GM18909 (cell line): ENCODE data around the gene NDUFB10.

Experiments used
- ATAC-seq: cut with Tn5 transposase; IDR thresholded peaks from one replicate; pipeline ENCODE4 v1.9.1; 2021; ENCODE audit warnings: mild to moderate bottlenecking; ENCODE audit not compliant: unreplicated experiment, poor library complexity

NDUFB10 gene

GRCh38 chr16:1965396-1966001 lies 6.2 kb downstream of the NDUFB10 start:
- peak; percentile 2 for ATAC-seq

DNA sequence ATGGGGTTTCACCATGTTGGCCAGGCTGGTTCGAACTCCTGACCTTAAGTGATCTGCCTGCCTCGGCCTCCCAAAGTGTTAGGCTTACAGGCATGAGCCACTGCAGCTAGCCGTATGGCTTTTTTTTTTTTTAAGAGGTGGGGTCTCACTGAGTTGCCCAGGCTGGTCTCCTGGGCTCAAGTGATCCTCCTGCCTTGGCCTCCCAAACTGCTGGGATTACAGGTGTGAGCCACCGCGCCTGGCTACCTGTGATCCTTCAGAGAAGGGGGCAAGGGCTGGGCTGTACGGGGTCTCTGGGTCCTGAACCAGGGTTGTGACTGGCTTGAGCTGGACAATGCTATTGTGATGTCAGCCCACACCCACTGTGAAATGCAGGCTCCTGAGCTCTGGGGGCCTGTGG lies 7.1 kb downstream of the NDUFB10 start, which contains the start of gene RNF151:
TSS of gene RNF151 (plus strand) at position 397 of the 400 bp plus-strand sequence. CDS start 26 bp downstream, outside the sequence.
- no peak for ATAC-seq

DNA sequence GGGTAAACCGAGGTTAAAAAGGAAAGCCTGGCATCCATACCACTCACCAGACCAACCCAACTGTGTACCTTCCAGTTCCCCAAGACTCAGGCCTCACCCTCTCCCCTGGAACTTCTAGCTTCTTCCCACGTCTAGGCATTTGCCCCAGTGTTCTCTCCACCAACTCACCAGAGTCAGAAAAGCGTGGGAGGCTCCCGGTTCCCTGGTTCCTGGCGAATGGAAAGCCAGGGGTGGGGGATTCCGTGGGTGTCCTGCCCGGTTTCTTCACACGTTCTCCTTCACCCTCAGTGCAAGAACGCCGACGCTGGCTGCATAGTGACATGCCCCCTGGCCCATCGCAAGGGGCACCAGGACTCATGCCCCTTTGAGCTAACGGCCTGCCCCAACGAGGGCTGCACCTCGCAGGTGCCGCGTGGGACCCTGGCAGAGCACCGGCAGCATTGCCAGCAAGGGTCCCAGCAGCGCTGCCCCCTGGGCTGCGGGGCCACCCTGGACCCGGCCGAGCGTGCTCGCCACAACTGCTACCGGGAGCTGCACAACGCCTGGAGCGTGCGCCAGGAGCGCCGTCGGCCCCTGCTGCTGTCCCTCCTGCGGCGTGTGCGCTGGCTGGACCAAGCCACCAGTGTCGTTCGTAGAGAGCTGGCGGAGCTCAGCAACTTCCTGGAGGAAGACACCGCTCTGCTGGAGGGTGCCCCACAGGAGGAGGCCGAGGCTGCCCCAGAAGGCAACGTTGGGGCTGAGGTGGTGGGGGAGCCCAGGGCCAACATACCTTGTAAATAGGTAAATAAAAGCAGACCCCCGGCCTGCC lies 9.0 kb downstream of the NDUFB10 start:
- no peak for ATAC-seq

- peak; percentile 77 for ATAC-seq
Measured at GRCh38 chr16:1971796-1972489, 12.6 kb downstream of the NDUFB10 start, which contains the start of gene TBL3. Gene TBL3 (plus strand): TSS chr16:1972053. CDS start chr16:1972165, 112 bp downstream.

DNA sequence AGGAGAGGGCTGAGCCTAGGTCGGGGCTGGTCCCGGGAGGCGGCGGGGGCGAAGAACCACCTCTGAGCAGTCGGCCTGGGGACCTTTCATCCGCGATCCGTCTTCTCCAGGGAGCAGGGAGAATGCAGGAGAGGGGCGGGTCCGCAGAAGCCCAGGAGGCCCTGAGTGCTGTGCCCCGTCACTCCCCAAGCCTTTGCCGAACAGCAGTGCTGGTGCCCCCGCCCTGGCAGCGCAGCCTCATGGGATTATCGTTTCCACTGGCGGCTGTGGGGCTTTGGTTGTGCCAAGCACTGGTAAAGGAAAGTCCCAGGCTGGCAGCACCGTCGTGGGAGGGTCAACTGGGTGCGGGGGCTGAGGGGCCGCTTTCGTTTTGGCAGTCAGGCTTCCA lies 13.1 kb downstream of the NDUFB10 start:
- ATAC-seq, result no peak

GRCh38 chr16:1973461-1974156 lies 14.3 kb downstream of the NDUFB10 start:
- no peak for ATAC-seq

DNA sequence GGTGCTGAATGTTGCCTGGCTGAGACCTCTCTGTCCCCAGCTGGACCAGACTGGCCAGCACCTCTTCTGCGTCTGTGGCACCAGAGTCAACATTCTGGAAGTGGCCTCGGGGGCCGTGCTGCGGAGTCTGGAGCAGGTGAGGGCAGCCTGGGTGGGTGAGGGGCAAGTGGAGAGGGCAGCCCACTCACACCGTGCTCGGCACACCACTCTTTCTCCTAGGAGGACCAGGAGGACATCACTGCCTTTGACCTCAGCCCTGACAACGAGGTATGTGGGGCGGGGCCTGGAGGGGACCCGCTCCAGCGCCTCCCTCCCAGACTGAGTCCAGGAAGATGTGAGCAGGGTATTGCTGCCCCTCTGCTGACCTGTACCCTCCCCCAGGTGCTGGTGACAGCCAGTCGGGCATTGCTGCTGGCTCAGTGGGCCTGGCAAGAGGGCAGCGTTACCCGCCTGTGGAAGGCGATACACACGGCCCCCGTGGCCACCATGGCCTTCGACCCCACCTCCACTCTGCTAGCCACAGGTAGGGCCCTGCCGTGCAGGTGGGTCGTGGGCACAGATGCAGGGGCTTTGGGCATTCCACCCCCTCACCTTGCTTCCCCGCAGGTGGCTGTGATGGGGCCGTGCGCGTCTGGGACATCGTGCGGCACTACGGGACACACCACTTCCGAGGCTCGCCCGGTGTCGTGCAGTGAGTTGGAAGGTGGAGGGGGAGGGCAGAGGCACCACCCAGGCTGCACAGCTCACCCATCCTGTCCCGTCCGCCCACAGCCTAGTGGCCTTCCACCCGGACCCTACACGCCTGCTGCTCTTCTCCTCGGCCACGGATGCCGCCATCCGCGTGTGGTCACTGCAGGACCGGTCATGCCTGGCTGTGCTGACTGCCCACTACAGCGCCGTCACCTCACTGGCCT lies 15.1 kb downstream of the NDUFB10 start:
- no peak for ATAC-seq

DNA sequence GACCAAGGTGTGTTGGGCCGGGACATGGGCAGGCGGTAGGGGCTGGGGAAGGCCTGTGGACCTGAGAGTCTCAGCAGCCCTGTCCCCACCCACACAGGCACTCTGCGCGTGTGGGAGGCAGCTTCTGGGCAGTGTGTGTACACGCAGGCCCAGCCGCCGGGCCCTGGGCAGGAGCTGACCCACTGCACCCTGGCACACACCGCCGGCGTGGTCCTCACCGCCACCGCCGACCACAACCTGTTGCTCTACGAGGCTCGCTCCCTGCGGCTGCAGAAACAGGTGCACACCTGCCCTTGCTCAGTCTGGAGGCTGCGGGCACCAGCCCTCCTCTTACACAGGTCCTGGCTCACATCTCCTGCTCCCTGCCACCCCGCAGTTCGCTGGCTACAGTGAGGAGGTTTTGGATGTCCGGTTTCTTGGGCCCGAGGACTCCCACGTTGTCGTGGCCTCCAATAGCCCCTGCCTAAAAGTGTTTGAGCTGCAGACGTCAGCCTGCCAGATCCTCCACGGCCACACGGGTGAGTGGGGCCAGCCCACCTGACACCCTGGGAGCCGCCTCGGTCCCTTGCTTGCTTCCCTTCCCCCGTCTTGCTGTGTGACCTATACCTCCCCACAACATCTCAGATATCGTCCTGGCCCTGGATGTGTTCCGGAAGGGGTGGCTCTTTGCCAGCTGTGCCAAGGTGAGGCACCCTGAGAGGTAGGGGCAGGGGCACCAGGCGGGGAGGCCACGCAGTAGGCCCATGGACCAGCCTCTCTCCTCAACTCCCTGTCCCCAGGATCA lies 16.3 kb downstream of the NDUFB10 start:
- no peak for ATAC-seq

DNA sequence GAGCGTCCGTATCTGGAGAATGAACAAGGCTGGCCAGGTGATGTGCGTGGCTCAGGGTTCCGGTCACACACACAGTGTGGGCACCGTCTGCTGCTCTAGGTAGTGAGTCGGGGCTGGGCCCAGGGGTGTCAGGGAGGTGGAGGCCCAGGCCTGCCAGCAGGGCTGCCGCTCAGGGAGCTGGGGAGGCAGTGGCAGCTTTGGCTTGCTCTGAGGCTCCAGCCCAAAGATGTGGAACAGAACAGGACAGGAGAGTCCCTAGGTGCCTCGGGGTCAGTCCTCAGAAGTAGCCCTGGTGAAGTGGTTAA lies 16.8 kb downstream of the NDUFB10 start:
- no peak for ATAC-seq

DNA sequence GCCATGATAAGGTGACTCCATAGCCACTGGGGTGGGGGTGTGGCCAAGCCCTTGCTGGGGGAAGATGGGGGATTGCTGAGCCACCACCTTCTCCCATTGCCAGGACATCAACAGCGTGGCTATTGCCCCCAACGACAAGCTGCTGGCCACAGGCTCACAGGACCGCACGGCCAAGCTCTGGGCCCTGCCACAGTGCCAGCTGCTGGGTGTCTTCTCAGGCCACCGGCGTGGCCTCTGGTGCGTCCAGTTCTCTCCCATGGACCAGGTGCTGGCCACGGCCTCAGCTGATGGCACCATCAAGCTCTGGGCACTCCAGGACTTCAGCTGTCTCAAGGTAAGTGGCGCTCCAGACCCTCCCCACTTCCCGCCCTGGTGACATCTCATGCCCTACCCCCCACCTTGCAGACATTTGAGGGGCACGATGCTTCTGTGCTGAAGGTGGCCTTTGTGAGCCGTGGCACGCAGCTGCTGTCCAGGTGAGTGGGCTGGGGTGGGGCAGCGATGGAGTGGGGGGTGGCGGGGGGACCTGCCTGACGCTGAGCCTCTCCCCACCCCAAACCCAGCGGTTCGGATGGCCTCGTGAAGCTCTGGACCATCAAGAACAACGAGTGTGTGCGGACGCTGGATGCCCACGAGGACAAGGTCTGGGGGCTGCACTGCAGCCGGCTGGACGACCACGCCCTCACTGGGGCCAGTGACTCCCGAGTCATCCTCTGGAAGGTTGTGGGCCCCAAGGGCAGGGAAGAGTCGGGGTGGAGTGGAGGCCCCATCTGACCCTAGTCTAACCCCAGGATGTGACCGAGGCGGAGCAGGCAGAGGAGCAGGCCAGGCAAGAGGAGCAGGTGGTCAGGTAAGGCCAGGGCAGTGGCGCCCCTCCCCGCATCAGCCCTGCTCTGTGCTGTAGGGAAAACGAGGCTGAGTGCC lies 17.9 kb downstream of the NDUFB10 start:
- ATAC-seq, result no peak

DNA sequence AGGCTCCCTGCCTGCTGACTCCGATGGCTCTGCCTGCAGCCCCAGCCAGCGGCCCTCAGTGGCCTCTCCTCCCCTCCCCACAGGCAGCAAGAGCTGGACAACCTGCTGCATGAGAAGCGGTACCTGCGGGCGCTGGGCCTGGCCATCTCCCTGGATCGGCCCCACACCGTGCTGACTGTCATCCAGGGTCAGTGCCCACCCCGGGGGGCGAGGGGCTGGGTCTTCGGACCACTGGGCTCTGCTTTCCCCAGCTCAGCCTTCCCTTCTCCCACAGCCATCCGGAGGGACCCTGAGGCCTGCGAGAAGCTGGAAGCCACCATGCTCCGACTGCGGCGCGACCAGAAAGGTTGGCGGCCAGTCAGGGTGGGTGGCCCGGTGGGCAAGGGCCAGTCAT lies 18.5 kb downstream of the NDUFB10 start:
- ATAC-seq, result no peak

GRCh38 chr16:1978476-1979120 lies 19.3 kb downstream of the NDUFB10 start:
- no peak for ATAC-seq

DNA sequence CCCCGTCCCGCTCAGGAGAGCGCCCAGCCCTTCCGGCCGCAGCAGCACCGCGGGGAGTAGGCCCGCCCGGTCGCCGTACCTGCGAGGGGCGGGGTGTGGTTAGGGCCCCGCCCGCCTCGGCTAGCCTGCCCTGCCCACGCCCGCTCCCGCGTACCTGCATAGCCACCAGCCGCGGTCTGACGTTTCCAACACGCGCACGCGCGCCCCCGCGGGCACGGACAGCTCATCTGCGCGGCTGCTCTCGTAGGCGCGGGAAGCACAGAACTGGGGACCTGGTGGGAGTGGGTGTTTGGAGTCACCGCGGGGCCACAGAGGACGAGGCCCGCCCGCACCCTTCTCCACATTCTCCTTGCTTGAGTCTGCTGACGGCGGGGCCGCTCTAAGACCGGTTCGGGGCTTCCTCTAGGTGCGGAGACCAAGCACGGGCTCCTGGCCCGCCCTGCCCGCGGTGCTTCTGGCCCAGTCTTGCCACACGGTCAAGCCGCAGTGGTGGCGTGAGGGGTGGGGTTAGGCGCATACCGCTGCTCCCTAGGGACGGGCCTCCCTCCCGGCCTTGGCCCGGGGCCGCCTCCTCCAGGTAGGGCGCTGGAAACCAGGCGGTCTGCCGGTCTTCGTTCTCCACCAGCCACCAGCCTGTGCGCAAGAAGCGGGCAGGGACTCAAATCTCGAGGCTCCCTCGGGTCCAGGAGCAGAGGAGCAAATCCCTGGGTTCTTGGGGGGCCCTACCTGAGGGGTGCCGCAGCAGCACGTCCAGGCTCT lies 20.1 kb downstream of the NDUFB10 start:
- ATAC-seq, result no peak

- no peak for ATAC-seq
Measured at GRCh38 chr16:1980030-1980769, 20.9 kb downstream of the NDUFB10 start.

DNA sequence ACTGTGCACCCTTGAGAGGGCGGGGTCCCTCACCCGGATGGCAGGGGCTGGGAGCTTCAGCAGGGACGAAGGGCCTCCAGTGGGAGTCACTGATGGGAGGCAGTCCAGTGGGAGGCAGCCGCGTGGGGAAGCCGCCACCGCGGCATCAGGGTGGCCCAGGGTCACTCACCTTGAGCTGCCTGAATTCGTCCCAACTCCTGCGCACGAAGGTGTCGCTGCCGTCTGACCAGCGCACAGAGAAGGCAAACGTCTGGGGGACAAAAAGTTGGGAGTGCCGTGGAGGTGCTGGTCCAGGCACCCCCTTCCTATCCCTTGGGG lies 21.4 kb downstream of the NDUFB10 start:
- no peak for ATAC-seq

- no peak for ATAC-seq
Measured at GRCh38 chr16:1981398-1981836, 22.1 kb downstream of the NDUFB10 start, which contains the start of gene NOXO1. Gene NOXO1 (minus strand): TSS chr16:1981469. CDS start chr16:1981179, 290 bp downstream.
